ENCODE data around the gene PCDH10.

The PCDH10 gene

GRCh38 chr4:133148690-133149363 is at the start of gene PCDH10:
Gene PCDH10, plus strand, starts transcription at chr4:133149294. Its CDS starts 847 bp downstream, at chr4:133150141.
- peak; percentile 9 for DNase-seq (ENCODE audit: low read depth)

- no peak for DNase-seq (ENCODE audit: low read depth)
These were observed 47.1 kb upstream of the PCDH10 start for GRCh38 chr4:133102043-133102442.

- DNase-seq (ENCODE audit: low read depth), result no peak
These were observed 46.3 kb upstream of the PCDH10 start for GRCh38 chr4:133102612-133103409.

DNA sequence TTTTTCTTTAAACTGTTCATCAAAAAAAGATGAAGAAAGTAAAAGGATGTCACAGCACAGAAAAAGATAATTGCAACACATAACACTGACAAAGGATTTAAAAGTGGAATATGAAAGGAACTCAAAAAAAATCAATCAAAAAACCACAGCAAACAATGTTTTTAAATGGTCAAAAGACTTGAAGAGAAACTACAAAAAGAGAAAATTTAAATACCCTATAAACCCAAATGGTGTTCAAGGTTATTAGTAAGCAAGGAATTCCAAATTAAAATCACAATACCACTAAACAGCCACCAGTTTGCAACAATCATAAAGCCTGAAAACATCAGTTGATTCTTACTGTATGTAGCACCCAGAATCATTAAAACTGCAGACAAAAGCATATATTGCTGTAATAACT is 36.5 kb upstream of the PCDH10 start:
- DNase-seq (ENCODE audit: low read depth), result no peak

- DNase-seq (ENCODE audit: low read depth), result no peak
These were observed 24.3 kb upstream of the PCDH10 start for GRCh38 chr4:133124746-133125145.

DNA sequence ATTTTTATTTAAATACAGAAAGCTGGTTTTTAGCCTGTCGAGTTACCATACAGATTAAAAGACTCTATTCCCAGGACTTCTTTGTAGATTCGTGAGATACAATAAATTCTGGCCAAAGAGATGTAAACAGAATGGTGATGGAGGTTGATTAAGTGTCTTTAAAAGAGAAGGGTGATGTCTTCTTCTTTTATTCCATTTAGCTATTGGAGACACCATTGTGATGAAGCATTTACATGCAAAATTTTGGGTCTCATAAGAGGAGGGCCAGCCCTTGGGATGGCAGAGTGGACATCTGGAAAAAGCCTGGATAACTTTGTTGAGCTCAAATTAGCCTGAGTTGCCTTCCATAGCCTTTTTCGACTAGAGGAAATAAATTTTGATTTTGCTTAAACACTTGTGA is 21.6 kb upstream of the PCDH10 start:
- DNase-seq (ENCODE audit: low read depth), result no peak

DNA sequence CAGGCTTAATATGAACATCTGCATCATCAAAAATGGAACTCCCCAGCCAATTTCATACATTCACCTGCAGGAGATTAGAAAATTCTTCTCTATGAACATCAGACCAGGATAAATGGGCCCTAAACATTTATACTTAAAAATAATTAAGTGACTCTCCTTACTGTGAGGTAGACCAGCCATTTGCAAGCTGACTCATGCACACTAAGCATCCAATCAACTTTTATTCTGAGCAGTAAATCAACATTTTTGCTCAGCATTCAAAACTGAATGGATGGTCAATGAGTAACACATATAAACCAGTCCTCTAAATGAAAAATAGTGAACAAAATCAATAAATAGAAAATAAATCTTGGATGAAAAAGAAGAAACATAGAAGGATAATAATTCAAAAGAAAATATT is 19.9 kb upstream of the PCDH10 start:
- DNase-seq (ENCODE audit: low read depth), result no peak

DNA sequence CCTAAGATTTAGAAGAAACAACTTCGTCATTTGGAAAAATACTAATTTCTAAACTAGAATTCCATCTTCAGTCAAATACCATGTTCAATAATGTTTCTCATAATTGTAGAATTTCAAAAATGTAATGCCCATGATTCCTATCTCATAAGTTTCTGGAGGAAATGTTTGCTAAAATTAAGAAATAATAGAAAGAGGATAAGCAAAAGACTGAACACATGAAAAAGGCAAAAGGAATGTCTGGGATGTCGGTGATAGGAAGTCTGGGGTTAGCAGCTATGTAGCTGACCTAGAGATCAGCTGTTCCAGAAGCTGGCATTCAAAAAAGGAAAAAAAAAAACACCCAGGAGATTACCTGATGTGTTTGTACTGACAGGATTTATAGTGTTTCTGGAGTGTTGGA is 18.9 kb upstream of the PCDH10 start:
- DNase-seq (ENCODE audit: low read depth), result no peak

- no peak for DNase-seq (ENCODE audit: low read depth)
These were observed 17.1 kb upstream of the PCDH10 start for GRCh38 chr4:133131829-133132460.

DNA sequence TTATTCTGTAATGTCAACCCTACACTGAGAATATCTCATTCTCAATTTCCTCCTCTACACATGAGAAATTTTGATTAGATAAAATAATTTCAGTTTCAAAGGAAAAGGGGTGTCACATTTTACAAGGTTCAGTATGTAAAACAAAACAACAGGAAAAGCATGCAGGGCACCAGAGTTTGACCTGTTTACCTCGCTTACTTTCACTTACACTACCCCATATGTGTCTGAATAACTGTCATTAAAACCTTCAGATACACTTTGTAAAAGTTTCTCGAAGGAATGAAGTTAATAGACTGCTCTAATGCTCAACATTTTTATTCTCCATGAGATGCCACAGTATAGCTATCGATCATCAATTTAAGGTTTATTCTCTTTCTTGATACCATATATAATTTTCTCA is 12.3 kb upstream of the PCDH10 start:
- DNase-seq (ENCODE audit: low read depth), result no peak

DNA sequence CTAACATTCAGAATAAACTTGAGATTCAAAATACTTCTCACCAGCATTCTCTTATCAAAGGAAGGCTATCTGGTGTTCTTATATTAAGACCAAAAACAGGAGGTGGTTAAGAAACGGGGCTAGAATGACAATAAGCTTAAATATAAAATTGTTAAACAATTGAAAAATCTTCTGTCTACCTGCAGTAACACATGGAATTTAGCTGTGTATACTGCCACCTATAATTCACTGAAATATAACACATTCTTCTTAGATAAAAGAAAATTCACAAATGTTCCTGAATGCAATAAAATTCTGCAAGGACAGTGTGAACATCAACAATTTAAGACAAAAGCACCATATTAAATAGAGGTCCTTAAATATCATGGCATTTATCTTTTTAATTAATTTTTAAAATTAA is 11.5 kb upstream of the PCDH10 start:
- no peak for DNase-seq (ENCODE audit: low read depth)

DNA sequence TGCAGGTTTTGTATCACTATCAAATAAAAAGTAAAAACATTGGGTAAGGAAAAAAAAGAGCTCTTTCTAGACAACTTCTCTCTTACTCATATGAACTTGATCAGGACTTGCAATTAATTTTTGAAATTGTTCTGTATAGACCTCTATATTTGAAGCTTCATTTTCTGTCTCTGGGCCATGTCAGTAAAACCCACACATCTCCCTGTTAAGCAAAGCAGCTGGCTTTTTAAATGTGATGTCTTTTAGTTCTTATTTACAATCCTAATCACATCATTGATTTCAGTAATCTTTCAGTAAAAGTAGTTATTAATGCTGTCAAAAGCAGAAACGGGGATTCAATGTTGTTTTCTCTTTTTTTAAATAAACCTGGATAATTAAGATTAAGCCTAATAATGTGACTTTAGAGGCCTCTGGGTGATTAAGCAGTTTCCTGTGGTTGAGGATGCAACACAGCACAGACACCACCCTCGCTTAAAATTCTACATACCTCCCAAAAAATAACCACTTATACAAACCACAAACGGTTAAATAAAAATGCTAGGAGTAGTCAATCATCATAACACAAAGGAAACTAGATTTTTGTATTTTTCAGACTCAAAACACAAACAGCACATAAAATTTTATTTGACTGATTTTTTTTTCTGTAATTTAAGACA is 5.2 kb upstream of the PCDH10 start:
- no peak for DNase-seq (ENCODE audit: low read depth)

DNA sequence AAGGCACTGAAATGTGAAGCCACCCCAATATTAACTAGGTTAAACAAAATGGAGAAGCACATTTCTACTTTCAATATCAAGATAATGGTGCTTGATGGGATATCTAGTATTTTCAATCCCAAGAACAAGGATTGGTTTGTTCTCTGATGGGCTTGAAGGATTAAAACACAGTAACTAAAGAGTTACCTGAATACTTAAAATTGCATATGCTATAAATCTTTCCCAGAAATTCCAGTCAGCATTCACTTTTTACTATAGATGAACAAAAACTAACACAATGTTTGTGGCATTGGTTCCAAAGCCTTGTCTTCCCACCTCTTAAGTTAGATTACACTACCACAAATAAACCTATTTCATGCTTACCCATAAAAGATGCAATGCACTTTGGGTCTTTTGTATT is 3.9 kb upstream of the PCDH10 start:
- no peak for DNase-seq (ENCODE audit: low read depth)

GRCh38 chr4:133145758-133146573 is 3.1 kb upstream of the PCDH10 start:
- DNase-seq (ENCODE audit: low read depth), result no peak

DNA sequence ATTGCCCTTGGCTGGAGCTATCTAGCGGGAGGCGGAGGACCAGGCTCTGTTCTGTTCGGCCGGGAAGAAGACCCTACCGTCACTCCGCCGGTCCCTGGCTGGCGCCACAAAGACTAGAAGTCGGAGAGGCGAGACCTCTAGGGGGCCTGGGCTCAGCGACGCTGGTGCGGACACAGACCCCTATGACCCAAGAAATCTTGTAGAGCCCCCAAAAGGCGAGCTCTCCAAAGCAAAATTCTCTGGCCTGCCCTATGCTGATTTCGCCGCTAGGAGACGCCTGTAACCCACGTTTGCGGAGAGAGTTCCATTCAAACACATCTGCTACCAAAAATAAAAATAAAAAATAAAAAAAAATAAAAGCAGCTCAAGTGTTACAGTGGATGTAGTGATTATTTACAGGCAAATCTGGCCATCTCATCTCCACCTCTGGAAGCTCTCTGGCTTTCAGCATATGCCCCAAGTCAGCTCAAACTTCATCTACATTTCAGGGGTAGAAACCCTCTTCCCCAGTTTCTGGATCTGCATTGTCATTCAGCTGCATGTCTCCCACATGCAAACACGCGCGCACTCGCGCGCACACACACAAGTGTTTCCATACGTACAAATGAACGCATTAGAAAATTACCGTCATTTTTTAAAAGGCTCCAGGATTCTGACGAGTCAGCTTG is 2.4 kb upstream of the PCDH10 start:
- DNase-seq (ENCODE audit: low read depth), result no peak

GRCh38 chr4:133147286-133147821 is 1.7 kb upstream of the PCDH10 start:
- DNase-seq (ENCODE audit: low read depth), result no peak

DNA sequence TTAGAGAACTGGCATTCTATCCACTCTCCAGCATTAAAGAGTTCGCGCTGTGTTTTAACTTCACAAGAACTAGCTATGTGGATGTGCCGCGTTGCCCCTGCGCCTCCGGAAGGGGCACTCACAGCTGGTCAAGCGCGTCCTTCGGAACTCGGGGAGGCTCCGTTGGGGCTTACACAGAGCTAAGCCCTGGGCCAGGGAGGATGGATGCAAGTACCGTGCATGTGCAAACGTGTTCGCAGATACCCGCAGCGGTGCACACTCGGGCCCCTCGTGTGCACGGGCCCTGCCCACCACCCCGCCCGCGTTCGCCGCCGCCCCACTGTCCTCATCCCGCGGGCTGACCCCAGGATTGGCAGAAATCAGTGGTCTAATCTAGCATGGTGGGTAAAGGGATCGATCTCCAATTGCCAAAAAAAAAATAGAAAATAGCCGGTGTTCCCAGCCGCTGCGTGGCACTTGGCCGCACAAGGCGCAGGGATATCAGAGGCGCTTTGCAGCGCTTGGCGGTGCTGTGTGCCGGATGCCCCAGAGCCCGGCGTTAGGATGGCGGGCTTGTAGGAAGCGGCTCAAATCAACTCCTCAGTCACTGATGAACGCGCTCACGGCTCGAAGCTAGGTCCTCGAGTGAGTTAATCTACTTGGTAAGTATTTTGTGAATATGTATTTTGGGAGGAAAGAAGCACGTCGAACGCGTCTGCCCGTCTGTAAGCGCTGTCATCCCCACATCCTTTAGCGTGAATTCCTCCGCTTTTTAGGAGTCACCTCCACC is 989 bp upstream of the PCDH10 start:
- no peak for DNase-seq (ENCODE audit: low read depth)

GRCh38 chr4:133149364-133149695 is 236 bp downstream of the PCDH10 start:
- DNase-seq (ENCODE audit: low read depth), result no peak

DNA sequence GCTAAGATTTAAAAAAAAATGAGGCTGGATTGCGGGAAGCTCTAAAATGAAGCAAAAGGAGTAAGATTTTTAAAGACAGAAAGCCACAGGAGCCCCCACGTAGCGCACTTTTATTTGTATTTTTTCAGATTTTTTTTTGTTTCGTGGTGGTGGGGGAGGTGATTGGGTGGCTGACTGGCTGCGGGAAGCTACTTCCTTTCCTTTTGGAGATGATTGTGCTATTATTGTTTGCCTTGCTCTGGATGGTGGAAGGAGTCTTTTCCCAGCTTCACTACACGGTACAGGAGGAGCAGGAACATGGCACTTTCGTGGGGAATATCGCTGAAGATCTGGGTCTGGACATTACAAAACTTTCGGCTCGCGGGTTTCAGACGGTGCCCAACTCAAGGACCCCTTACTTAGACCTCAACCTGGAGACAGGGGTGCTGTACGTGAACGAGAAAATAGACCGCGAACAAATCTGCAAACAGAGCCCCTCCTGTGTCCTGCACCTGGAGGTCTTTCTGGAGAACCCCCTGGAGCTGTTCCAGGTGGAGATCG is 908 bp downstream of the PCDH10 start:
- no peak for DNase-seq (ENCODE audit: low read depth)

Data from stimulated activated CD8-positive, alpha-beta memory T cell treated with anti-CD3 and anti-CD28 coated beads, Interleukin-4, amount 100 ng/mL, for 24 hours (primary cell).